Peyer's patch (tissue), 4 donors: ENCODE measurements around the gene PEA15. TPM values are rescaled to one million over a fixed set of nuclear protein-coding genes. Genes with fewer than 3 reads are reported as not detected.

Source experiments
- DNase-seq, 3 donors: peaks; one replicate each; pipeline ENCODE4 v3.0.0-alpha.2; 2017 to 2019
- H3K27ac ChIP-seq, 4 donors: fragments of 200-600 bp; sonication (generic); one replicate each; pipeline ENCODE4 v1.5.1; 2016 to 2019
- H3K27me3 ChIP-seq, 2 donors: fragments of 200-600 bp; sonication (generic); one replicate each; pipeline ENCODE4 v1.5.1; 2019
- H3K36me3 ChIP-seq, 3 donors: fragments of 200-600 bp; sonication (generic); one replicate each; pipeline ENCODE4 v1.5.1; 2016 to 2019
- H3K4me1 ChIP-seq, 4 donors: fragments of 200-600 bp; sonication (generic); one replicate each; pipeline ENCODE4 v1.5.1; 2016 to 2019
- H3K4me3 ChIP-seq, 4 donors: fragments of 200-600 bp; sonication (generic); 1 replicate in 3 of 4; 2 replicates in 1 of 4; pipeline ENCODE4 v1.5.1; 2016 to 2019; ENCODE audit warnings: mild to moderate bottlenecking in 1 of 4
- H3K9me3 ChIP-seq, 4 donors: fragments of 200-600 bp; sonication (generic); one replicate each; pipeline ENCODE4 v1.5.1; 2016 to 2019; ENCODE audit warnings: mild to moderate bottlenecking in 1 of 4
- CTCF ChIP-seq, 6 experiments: fragments of 450-650 bp in 4 of 6; fragments of 200-600 bp in 2 of 6; sonication (generic) in 1 of 6; IDR thresholded peaks; one replicate each; pipeline ENCODE4 v1.5.1; 2017 to 2019; ENCODE audit warnings: antibody characterized with exemption in 6 of 6, mild to moderate bottlenecking in 3 of 6, moderate library complexity in 1 of 6
- POLR2A ChIP-seq, 2 donors: fragments of 450-650 bp; IDR thresholded peaks; one replicate each; pipeline ENCODE4 v1.5.1; 2017; ENCODE audit warnings: antibody characterized with exemption in 2 of 2, mild to moderate bottlenecking in 2 of 2, moderate library complexity in 2 of 2
- total RNA-seq, 4 donors: library from RNA; depleted of rRNA; stranded (reverse); fragments of >200 nt; gene quantifications; one replicate each; pipeline ENCODE4 v1.1.0, GENCODE V29; 2016

Gene PEA15
- total RNA-seq, 4 donors from 2014 or later: 10.2 to 34.7 (median 17.3) TPM

- H3K27ac ChIP-seq: no peak overlapping the region
- no peaks in the 10 kb centered on the region for H3K27me3 ChIP-seq
- DNase-seq: peak in 2 of 3 donors; percentile 41 to 80
- peaks cover 0 to 14% (median 0%) of the 10 kb centered on the region in 4 donors for H3K4me1 ChIP-seq
- H3K4me3 ChIP-seq: no peak overlapping the region
- TF ChIP-seq POLR2A (IDR thresholded peaks at IDR 0.05) (no peak), CTCF (IDR thresholded peaks at IDR 0.05) (peak in 5 of 6 experiments; percentile 47 to 90 (median 83))
- H3K36me3 ChIP-seq: peaks cover 0 to 4% (median 0%) of the 10 kb centered on the region in 3 donors
- no peaks in the 10 kb centered on the region for H3K9me3 ChIP-seq
Measured at GRCh38 chr1:160251687-160252526, 46.7 kb downstream of the PEA15 start.

- peaks cover 0 to 4% (median 0%) of the 10 kb centered on the region in 3 donors for H3K36me3 ChIP-seq
- H3K4me1 ChIP-seq: peaks cover 0 to 32% (median 7%) of the 10 kb centered on the region in 4 donors
- no peak overlapping the region for H3K4me3 ChIP-seq
- DNase-seq: no peak
- no peaks in the 10 kb centered on the region for H3K27me3 ChIP-seq
- H3K9me3 ChIP-seq: no peaks in the 10 kb centered on the region
- no peak overlapping the region for H3K27ac ChIP-seq
- TF ChIP-seq POLR2A (IDR thresholded peaks at IDR 0.05) (no peak), CTCF (IDR thresholded peaks at IDR 0.05) (no peak)
Measured at GRCh38 chr1:160255781-160256300, 50.7 kb downstream of the PEA15 start.

- no peak for DNase-seq
- no peak overlapping the region for H3K27ac ChIP-seq
- no peaks in the 10 kb centered on the region for H3K9me3 ChIP-seq
- no peaks in the 10 kb centered on the region for H3K27me3 ChIP-seq
- H3K4me3 ChIP-seq: no peak overlapping the region
- no peak for TF ChIP-seq CTCF (IDR thresholded peaks at IDR 0.05)
- no peak for TF ChIP-seq POLR2A (IDR thresholded peaks at IDR 0.05)
- peaks cover 0 to 4% (median 0%) of the 10 kb centered on the region in 3 donors for H3K36me3 ChIP-seq
- H3K4me1 ChIP-seq: peaks cover 0 to 32% (median 9%) of the 10 kb centered on the region in 4 donors
Measured at GRCh38 chr1:160256396-160257046, 51.3 kb downstream of the PEA15 start.

- H3K4me1 ChIP-seq: peaks cover 0 to 32% (median 9%) of the 10 kb centered on the region in 4 donors
- TF ChIP-seq POLR2A (IDR thresholded peaks at IDR 0.05) (no peak), CTCF (IDR thresholded peaks at IDR 0.05) (no peak)
- H3K9me3 ChIP-seq: no peaks in the 10 kb centered on the region
- H3K4me3 ChIP-seq: no peak overlapping the region
- peaks cover 0 to 4% (median 0%) of the 10 kb centered on the region in 3 donors for H3K36me3 ChIP-seq
- H3K27ac ChIP-seq: no peak overlapping the region
- no peaks in the 10 kb centered on the region for H3K27me3 ChIP-seq
- no peak for DNase-seq
Measured at GRCh38 chr1:160257411-160258015, 52.3 kb downstream of the PEA15 start.

- no peak for DNase-seq
- TF ChIP-seq CTCF (IDR thresholded peaks at IDR 0.05) (no peak), POLR2A (IDR thresholded peaks at IDR 0.05) (no peak)
- peaks cover 0 to 4% (median 0%) of the 10 kb centered on the region in 3 donors for H3K36me3 ChIP-seq
- no peaks in the 10 kb centered on the region for H3K9me3 ChIP-seq
- no peak overlapping the region for H3K4me3 ChIP-seq
- no peaks in the 10 kb centered on the region for H3K27me3 ChIP-seq
- no peak overlapping the region for H3K27ac ChIP-seq
- peaks cover 0 to 32% (median 9%) of the 10 kb centered on the region in 4 donors for H3K4me1 ChIP-seq
Measured at GRCh38 chr1:160258177-160258798, 53.1 kb downstream of the PEA15 start.
